Occipital lobe (tissue), 2 donors: ENCODE results near the gene ZNF280B. TPM values are rescaled to one million over a fixed set of nuclear protein-coding genes. Genes with fewer than 3 reads are reported as not detected.
"Not testable (repeated sequence)": the region's sequence is repeated elsewhere in the genome, so short reads cannot be mapped to it uniquely, and the experiment has no call there.

ENCODE experiments used
- DNase-seq: peaks from one replicate; lab custom pipeline; 2025; lab: John Stamatoyannopoulos, UW
- total RNA-seq: library from RNA; depleted of rRNA; stranded (reverse); fragments of >200 nt; gene quantifications from one replicate; pipeline ENCODE4 v1.2.3, GENCODE V29; 2014

The ZNF280B gene
- total RNA-seq, 1 donor from 2014 or later = 3.7 TPM

DNA sequence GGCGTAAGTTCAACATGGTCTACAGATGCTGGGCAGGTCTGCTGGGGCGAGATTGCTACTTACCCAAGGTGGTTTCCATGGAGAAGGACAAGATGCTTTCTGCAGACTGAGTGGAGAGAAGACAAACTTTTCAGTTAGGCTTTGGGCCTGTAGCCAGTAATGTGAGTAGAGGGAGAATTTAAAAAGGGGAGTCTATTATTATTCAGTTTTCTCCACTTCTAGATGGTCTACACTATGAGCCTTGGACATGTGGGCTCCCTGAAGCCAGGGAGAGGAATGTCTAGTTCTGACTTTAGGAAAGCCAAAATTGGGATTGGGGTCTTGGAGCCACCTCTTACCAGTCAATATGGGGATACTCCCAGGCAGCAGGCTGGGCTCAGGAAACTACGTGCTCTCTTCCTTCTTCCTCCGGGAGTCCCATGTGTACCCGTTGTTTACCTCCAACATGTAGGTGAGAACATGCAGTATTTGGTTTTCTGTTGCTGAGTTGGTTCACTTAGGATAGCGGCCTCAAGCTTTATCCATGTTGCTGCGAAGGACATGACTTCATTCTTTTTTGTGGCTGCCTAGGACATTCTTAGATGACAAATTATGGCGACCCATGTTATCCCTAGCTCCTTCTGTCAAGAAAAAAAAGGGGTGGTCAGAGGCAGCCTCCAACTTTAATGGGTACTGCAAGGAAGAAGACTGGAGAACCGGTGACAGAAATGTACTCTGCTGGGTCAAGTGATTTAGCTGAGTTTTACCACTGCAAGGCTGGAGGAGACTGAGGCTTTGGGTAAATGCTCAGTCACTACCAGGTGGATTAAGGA lies 26.3 kb upstream of the ZNF280B start:
- no peak for DNase-seq

GRCh38 chr22:22533863-22534262 lies 25.3 kb upstream of the ZNF280B start:
- DNase-seq = no peak

DNA sequence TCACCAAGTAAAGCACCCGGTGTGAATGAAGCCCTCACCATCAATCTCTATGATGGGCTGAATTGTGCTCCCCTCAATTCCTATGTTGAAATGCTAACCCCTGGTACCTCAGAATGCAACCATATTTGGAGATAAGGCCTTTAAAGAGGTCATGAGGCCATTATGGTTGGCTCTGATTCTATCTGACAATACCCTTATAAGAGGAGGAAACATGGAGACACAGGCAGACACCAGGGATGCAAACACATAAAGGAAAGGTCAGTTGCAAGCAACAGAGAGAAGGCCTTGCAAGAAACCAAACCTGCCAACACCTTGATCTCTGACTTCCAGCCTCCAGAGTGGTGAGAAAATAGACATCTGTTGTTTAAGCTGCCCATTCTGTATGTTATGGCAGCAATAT lies 24.9 kb upstream of the ZNF280B start:
- no peak for DNase-seq

DNA sequence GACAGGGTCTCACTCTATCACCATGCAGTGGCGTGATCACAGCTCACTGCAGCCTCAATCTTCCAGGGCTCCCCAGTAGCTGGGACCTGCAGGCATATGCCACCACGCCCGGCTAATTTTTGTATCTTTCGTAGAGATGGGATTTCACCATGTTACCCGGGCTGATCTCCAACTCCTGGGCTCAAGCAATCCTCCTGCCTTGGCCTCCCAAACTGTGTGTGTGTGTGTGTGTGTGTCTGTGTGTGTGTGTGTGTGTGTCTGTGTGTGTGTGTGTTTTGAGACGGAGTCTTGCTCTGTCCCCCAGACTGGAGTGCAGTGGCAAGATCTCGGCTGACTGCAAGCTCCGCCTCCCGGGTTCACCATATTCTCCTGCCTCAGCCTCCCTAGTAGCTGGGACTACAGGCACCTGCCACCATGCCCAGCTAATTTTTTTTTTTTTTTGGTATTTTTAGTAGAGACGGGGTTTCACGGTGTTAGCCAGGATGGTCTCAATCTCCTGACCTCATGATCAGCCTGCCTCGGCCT lies 24.1 kb upstream of the ZNF280B start:
- not testable (repeated sequence) for DNase-seq

DNA sequence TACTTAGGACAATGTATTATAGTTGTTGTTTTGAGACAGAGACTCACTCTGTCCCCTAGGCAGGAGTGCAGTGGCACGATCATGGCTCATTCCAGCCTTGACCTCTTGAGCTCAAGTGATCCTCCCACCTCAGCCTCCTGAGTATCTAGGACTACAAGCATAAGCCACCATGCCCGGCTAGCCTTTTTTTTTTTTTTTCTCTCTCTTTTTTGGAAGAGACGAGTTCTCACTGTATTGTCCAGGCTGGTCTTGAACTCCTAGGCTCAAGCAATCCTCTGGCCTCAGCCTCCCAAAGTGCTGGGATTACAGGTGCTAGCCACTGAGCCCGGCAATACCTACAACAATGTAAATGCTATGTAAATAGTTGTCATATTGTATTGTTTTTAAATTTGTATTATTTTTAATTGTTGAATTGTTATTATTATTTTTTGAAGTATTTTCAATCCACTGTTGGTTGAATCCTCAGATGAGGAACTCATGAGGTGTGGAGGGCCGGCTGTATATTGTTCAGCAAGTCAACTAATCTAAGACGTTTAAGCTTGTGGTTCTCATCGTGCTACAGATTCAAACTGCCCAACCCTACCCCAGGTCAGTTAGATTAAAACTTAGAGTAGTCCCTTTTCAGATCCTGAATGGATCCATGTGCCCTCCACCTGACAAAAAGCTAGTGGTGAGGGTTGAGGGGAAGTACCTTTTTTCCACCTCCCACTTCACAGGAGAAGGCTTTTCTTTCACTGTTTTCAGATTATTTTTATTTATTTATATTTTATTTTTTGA lies 23.4 kb upstream of the ZNF280B start:
- DNase-seq = no peak

- no peak for DNase-seq
Observed at GRCh38 chr22:22528780-22529179, 20.2 kb upstream of the ZNF280B start.

GRCh38 chr22:22527312-22527711 lies 18.8 kb upstream of the ZNF280B start:
- DNase-seq = no peak

DNA sequence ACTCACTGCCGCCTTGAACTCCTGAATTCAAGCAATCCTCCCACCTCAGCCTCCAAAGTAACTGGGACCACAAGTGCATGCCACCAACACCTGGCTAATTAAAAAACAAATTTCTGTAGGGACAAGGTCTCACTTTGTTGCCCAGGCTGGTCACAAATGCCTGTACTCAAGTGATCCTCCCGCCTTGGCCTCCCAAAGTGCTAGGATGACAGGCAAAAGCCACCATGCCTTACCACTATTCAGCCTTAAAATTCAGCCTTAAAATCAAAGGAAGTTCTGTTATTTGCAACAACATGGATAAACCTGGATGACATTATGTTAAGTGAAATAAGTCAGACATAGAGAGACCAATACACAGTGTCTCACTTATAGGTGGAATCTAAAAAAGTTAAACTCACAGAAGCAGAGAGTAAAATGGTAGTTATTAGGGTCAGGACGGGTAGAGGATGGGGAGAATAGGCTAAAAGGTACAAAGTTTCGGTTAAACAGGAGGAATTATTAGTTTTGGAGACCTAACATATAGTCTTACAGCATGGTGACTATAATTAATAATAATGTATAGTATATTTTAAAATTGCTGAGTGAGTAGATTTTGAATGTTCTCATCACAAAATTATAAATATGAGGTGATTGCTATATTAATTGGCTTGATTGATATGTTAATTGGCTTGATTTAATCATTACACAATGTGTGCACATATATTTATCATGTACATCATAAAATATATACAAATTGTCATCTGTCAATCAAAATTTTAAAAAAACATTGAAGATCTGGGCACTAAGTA lies 17.8 kb upstream of the ZNF280B start:
- no peak for DNase-seq

GRCh38 chr22:22523494-22523893 lies 15.0 kb upstream of the ZNF280B start:
- DNase-seq = no peak

- no peak for DNase-seq
Observed at GRCh38 chr22:22521631-22522030, 13.1 kb upstream of the ZNF280B start.

- DNase-seq = no peak
Observed at GRCh38 chr22:22520667-22521602, 12.4 kb upstream of the ZNF280B start.

GRCh38 chr22:22520020-22520656 lies 11.6 kb upstream of the ZNF280B start, which contains the start of gene ZNF280A:
Gene ZNF280A, minus strand, starts transcription at chr22:22520270. Its CDS starts 4,640 bp downstream, at chr22:22515630.
- no peak for DNase-seq

- no peak for DNase-seq
Observed at GRCh38 chr22:22519591-22519990, 11.0 kb upstream of the ZNF280B start.

- DNase-seq = no peak
Observed at GRCh38 chr22:22516992-22517391, 8.4 kb upstream of the ZNF280B start.

- no peak for DNase-seq
Observed at GRCh38 chr22:22515890-22516289, 7.3 kb upstream of the ZNF280B start.

DNA sequence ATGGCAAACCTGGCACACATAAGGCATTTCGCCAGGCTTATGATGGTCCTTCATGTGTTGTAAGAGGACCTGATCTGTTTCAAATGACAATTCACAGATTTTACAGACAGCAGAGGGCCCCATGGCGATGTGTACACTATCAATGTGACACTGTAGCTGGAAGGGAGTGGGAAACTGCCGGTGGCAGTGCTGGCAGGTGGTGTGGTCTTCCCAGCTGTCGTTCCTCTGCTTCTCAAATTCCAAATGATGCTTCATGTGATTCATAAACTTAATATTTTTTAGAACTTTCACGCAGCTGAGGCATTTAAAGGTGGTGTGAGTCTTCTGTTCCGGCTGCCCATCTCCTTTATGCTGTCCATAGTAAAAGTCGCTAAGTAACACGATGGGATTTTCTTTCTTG lies 5.9 kb upstream of the ZNF280B start:
- not testable (repeated sequence) for DNase-seq

DNA sequence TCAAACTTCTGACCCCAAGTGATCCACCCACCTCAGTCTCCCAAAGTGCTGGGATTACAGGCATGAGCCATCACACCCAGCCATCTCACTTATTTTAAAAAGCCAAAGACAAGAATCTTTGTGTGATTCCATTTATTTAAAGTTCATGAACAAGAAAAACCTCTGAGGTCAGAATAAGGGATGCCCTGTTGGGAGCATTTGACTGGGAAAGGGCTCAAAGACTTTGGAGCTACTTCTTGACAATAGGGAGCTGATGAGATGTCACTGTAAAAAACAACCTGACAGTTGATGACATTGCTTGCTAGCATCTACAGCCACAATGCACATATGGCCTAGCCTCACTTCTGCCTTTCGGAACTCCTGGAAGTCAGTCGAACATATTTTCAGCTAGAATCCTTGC lies 5.1 kb upstream of the ZNF280B start:
- DNase-seq = no peak

DNA sequence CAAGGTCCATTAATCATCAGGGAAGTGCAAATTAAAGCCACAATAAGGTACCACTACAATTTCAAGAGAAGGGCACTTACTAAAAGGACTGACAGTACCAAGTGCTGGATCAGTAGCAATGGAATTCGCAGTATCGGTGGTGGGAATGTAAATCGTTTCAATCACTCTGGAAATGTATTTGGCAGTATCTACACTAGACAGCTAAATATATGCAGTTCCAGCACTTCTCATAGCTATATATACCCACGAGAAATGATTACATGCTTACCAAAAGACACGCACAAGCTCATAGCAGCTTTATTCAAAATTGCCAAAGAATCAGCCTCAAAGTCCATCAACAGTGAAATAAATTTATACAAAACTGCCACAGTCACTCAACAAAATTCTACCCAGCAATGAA lies 4.4 kb upstream of the ZNF280B start:
- no peak for DNase-seq

GRCh38 chr22:22510833-22511232 lies 2.3 kb upstream of the ZNF280B start:
- DNase-seq = not testable (repeated sequence)

GRCh38 chr22:22509912-22510311 lies 1.4 kb upstream of the ZNF280B start:
- DNase-seq = not testable (repeated sequence)
